Body of pancreas (tissue), 4 donors: ENCODE results near the gene DAB1. TPM values are rescaled to one million over a fixed set of nuclear protein-coding genes. Genes with fewer than 3 reads are reported as not detected.

Source experiments
- ATAC-seq: fragments of 150-250 bp; one replicate; pipeline ENCODE4 v1.9.1; 2016
- DNase-seq, 4 donors: peaks; one replicate each; pipeline ENCODE4 v3.0.0-alpha.2; 2019
- H3K27ac ChIP-seq, 4 donors: fragments of 200-600 bp; sonication (generic); 1 replicate in 3 of 4; 2 replicates in 1 of 4; pipeline versions ENCODE4 v1.5.1 to v1.6.1; 2016 to 2019; ENCODE audit warnings: mild to moderate bottlenecking in 1 of 4, mixed read lengths in 1 of 4, moderate library complexity in 1 of 4
- H3K27me3 ChIP-seq, 2 donors: fragments of 200-600 bp; sonication (generic); one replicate each; pipeline ENCODE4 v1.6.0; 2016; ENCODE audit warnings: mild to moderate bottlenecking in 1 of 2
- H3K36me3 ChIP-seq, 2 donors: fragments of 200-600 bp; sonication (generic); replicated peaks in 1 of 2; 2 replicates each; pipeline ENCODE4 v1.5.1; 2016; ENCODE audit warnings: low read depth in 2 of 2; ENCODE audit not compliant: insufficient read depth in 1 of 2
- H3K4me1 ChIP-seq: fragments of 200-600 bp; sonication (generic); one replicate; pipeline ENCODE4 v1.6.0; 2016
- H3K4me3 ChIP-seq, 2 donors: fragments of 200-600 bp; sonication (generic); 1 replicate in 1 of 2; 2 replicates in 1 of 2; pipeline ENCODE4 v1.5.1; 2016 to 2019
- H3K9me3 ChIP-seq, 3 donors: fragments of 200-600 bp; sonication (generic); 1 replicate in 2 of 3; 2 replicates in 1 of 3; pipeline ENCODE4 v1.5.1; 2016
- POLR2A ChIP-seq, 3 donors: fragments of 450-650 bp; IDR thresholded peaks; one replicate each; pipeline ENCODE4 v1.6.1; 2016; ENCODE audit warnings: antibody characterized with exemption in 3 of 3, mild to moderate bottlenecking in 2 of 3
- WGBS, 2 donors: methylation state at CpG; one replicate each; pipeline ENCODE4 v1.1.5; 2017; 5-methylcytosine and 5-hydroxymethylcytosine counted together
- intact Hi-C: fragments of 100-400 bp; cut with DNase I; formaldehyde crosslinking; loops from one replicate; pipeline ENCODE4 v1.15.1; 2023
- total RNA-seq, 2 donors: library from RNA; depleted of rRNA; stranded (reverse); fragments of >200 nt; gene quantifications; one replicate each; pipeline ENCODE4 v1.1.0, GENCODE V29; 2016
- TF ChIP-seq, protein P1 (sequence below), 7 experiments: fragments of 450-650 bp in 4 of 7; fragments of 200-600 bp in 3 of 7; sonication (generic) in 3 of 7; IDR thresholded peaks; one replicate each; pipeline ENCODE4 v1.5.1; 2016 to 2019; ENCODE audit warnings: antibody characterized with exemption in 7 of 7

DAB1 gene
- total RNA-seq, 2 donors from 2014 or later: under 0.01 TPM; not detected in 1

DNA sequence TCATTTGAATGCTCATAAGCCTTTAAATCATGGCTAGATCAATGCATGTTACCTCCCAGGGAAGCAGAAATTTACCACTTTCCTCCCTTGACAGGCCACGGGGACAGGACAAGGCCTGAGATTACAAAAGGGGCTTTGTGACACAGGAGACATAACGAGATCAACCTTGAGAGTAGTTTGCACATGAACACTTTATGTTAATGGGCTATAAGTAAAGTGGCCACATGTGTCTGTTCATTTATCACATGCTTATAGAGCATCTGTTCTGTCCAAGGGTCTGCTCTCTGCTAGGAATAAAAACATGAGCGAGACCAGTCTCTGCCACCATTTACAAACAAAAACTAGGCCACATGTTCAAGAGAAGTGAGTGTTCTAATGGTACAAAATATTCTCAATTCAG lies 314.0 kb downstream of the DAB1 start:
- no peak for TF ChIP-seq POLR2A (IDR thresholded peaks at IDR 0.05)
- TF ChIP-seq, protein P1, sequence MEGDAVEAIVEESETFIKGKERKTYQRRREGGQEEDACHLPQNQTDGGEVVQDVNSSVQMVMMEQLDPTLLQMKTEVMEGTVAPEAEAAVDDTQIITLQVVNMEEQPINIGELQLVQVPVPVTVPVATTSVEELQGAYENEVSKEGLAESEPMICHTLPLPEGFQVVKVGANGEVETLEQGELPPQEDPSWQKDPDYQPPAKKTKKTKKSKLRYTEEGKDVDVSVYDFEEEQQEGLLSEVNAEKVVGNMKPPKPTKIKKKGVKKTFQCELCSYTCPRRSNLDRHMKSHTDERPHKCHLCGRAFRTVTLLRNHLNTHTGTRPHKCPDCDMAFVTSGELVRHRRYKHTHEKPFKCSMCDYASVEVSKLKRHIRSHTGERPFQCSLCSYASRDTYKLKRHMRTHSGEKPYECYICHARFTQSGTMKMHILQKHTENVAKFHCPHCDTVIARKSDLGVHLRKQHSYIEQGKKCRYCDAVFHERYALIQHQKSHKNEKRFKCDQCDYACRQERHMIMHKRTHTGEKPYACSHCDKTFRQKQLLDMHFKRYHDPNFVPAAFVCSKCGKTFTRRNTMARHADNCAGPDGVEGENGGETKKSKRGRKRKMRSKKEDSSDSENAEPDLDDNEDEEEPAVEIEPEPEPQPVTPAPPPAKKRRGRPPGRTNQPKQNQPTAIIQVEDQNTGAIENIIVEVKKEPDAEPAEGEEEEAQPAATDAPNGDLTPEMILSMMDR (IDR thresholded peaks at IDR 0.05): no peak
- no peaks in the 10 kb centered on the region for H3K9me3 ChIP-seq
- DNase-seq (no peak), ATAC-seq (no peak)
- H3K4me1 ChIP-seq: no peaks in the 10 kb centered on the region
- 46 to 49% methylated on average over 3 of the region's 3 CpGs for WGBS, 2 donors
- no peaks in the 10 kb centered on the region for H3K36me3 ChIP-seq
- H3K27ac ChIP-seq: no peak overlapping the region
- H3K27me3 ChIP-seq: no peaks in the 10 kb centered on the region
- H3K4me3 ChIP-seq: no peak overlapping the region
- intact Hi-C loops: no loop called here

DNA sequence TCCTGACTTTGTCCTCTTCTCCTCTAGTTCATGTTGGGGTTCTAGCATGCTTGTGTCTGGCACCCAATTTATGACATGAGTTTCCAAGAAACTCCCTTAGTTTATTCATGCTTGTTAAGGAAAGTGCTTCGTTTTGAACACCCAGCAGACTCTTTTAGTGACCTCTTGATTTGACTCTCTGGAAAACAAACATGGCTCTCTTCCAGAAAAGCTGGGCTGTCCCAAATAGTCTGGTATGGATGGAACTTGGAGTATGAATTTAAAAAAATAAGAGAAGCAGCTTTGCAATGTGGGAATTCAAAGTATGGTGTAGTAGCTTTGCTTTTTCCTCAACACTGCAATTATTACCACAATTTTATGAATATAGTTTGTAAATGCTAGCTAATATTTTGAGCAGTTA lies 314.6 kb downstream of the DAB1 start:
- H3K4me3 ChIP-seq: no peak overlapping the region
- no peaks in the 10 kb centered on the region for H3K4me1 ChIP-seq
- H3K9me3 ChIP-seq: no peaks in the 10 kb centered on the region
- H3K27ac ChIP-seq: no peak overlapping the region
- intact Hi-C loops: no loop called here
- DNase-seq (no peak), ATAC-seq (no peak)
- H3K36me3 ChIP-seq: no peaks in the 10 kb centered on the region
- H3K27me3 ChIP-seq: no peaks in the 10 kb centered on the region
- WGBS, 2 donors: 26 to 37% methylated on average over 1 of the region's 1 CpG
- TF ChIP-seq POLR2A (IDR thresholded peaks at IDR 0.05): no peak
- TF ChIP-seq, protein P1 (IDR thresholded peaks at IDR 0.05): no peak

DNA sequence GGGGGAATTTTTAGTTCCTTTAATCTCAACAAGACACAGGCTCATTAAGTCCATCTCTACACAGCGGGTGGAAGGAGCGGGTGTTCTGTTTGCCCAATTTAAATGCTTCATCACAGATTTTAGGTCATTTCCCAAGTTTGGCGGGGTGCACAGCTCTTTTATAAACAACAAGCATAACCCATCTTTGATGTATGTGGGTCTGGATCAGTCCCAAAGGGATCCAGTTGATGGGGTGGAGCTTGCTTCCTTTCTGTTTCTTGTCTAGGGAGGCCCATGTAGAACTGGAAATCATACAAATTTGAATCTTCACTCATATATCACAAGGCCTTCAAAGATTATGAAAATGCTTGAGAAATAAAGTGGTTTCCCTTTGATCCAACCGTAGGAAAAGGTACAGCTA lies 317.6 kb downstream of the DAB1 start:
- Histone ChIP-seq H3K36me3 (no peaks in the 10 kb centered on the region), H3K27ac (no peak overlapping the region), H3K4me3 (no peak overlapping the region), H3K9me3 (no peaks in the 10 kb centered on the region), H3K27me3 (no peaks in the 10 kb centered on the region), H3K4me1 (no peaks in the 10 kb centered on the region)
- ATAC-seq (no peak), DNase-seq (no peak)
- WGBS, 2 donors: 79% methylated on average over 4 of the region's 4 CpGs
- intact Hi-C loops: no loop called here
- no peak for TF ChIP-seq POLR2A (IDR thresholded peaks at IDR 0.05)
- TF ChIP-seq, protein P1 (IDR thresholded peaks at IDR 0.05): no peak

- Histone ChIP-seq H3K36me3 (no peaks in the 10 kb centered on the region), H3K9me3 (no peaks in the 10 kb centered on the region), H3K27me3 (no peaks in the 10 kb centered on the region), H3K27ac (no peak overlapping the region), H3K4me1 (no peaks in the 10 kb centered on the region), H3K4me3 (no peak overlapping the region)
- no peak for DNase-seq
- intact Hi-C loops: no loop called here
- TF ChIP-seq, protein P1 (IDR thresholded peaks at IDR 0.05): no peak
- TF ChIP-seq POLR2A (IDR thresholded peaks at IDR 0.05): no peak
- 77 to 80% methylated on average over 7 of the region's 7 CpGs for WGBS, 2 donors
- no peak for ATAC-seq
These were observed 321.1 kb downstream of the DAB1 start for GRCh38 chr1:57102561-57103326.

DNA sequence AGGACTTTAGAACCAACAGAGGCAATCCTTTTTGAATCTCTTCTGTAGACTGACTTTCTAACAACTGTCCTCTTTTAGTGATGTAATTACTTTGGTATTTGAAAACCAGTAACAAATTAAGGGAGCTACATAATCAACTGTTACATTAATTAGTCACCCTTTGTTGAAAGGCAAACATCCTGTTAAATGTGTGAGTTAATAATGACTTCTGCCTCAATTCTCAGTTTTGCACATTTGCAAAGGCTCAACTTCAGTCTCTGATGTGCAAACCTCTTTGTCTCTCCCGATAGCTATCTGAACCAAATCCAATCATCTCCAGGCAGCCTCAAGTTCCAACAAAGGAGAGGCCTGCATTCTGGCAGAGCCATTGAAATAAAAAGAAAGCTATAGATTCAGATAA lies 322.7 kb downstream of the DAB1 start:
- no peak for TF ChIP-seq POLR2A (IDR thresholded peaks at IDR 0.05)
- TF ChIP-seq, protein P1 (IDR thresholded peaks at IDR 0.05): no peak
- intact Hi-C loops: no loop called here
- H3K4me1 ChIP-seq: no peaks in the 10 kb centered on the region
- no peaks in the 10 kb centered on the region for H3K27me3 ChIP-seq
- WGBS, 2 donors: 50 to 68% methylated on average over 1 of the region's 1 CpG
- H3K27ac ChIP-seq: no peak overlapping the region
- ATAC-seq (no peak), DNase-seq (no peak)
- no peaks in the 10 kb centered on the region for H3K36me3 ChIP-seq
- H3K4me3 ChIP-seq: no peak overlapping the region
- no peaks in the 10 kb centered on the region for H3K9me3 ChIP-seq
